K562 (cell line): ENCODE data around the gene ADM2.

ENCODE experiments used
- BCL6 ChIP-seq: fragments of 250-450 bp; sonication (Bioruptor Pico); IDR thresholded peaks from 2 replicates; pipeline ENCODE4 v1.4.0; 2020
- CTCF ChIP-seq, 3 experiments: IDR thresholded peaks in 2 of 3; conservative IDR thresholded peaks in 1 of 3; 2 replicates each; pipeline ENCODE4 v1.5.1; 2011 to 2012; ENCODE audit warnings: low read length in 3 of 3, mild to moderate bottlenecking in 3 of 3, control low read depth in 2 of 3, improper control_type of control experiment in 1 of 3, inconsistent platforms in 1 of 3, low read depth in 1 of 3, mixed read lengths in 1 of 3, moderate library complexity in 1 of 3; ENCODE audit not compliant: insufficient read depth in 2 of 3
- JUND ChIP-seq, 2 experiments: IDR thresholded peaks; 2 replicates in 1 of 2; 3 replicates in 1 of 2; pipeline ENCODE4 v1.6.1; 2011; ENCODE audit warnings: borderline replicate concordance in 2 of 2, low read depth in 2 of 2, low read length in 2 of 2, improper control_type of control experiment in 1 of 2, missing biosample characterization in 1 of 2, missing genetic modification characterization in 1 of 2, missing genetic modification reagents in 1 of 2
- SREBF2 ChIP-seq: sonication (generic); formaldehyde crosslinking; IDR thresholded peaks from 2 replicates; pipeline ENCODE4 v1.4.0; 2020; ENCODE audit warnings: mild to moderate bottlenecking, missing genetic modification reagents
- USF1 ChIP-seq: sonication (generic); formaldehyde crosslinking; IDR thresholded peaks from 2 replicates; pipeline ENCODE4 v1.9.0; 2022; ENCODE audit warnings: mild to moderate bottlenecking, missing genetic modification reagents
- ZNF431 ChIP-seq: sonication (generic); formaldehyde crosslinking; IDR thresholded peaks from 2 replicates; pipeline ENCODE4 v1.8.0; 2022; ENCODE audit warnings: mild to moderate bottlenecking, missing genetic modification reagents

GRCh38 chr22:50471962-50472361, 9.4 kb upstream of the ADM2 start:
- TF ChIP-seq CTCF (IDR thresholded peaks at IDR 0.05 in 2 of 3, conservative IDR thresholded peaks at IDR 0.05 in 1 of 3; ENCODE audit: insufficient read depth in 2 of 3, low read depth in 1 of 3, low read length in 3 of 3) (no peak), BCL6 (no peak), SREBF2 (CRISPR knock-in tag) (no peak), JUND (IDR thresholded peaks at IDR 0.05; ENCODE audit: borderline replicate concordance, low read depth, low read length) (no peak), JUND (tag; IDR thresholded peaks at IDR 0.05; ENCODE audit: borderline replicate concordance, low read depth, low read length) (no peak), ZNF431 (CRISPR knock-in tag) (no peak), USF1 (CRISPR knock-in tag) (no peak)
